ENCODE data around the gene CAMK2B.

CAMK2B gene

GRCh38 chr7:44275957-44276570 is 49.3 kb downstream of the CAMK2B start:
- Histone ChIP-seq H3K4me2 (ENCODE audit: low read length) (no peak overlapping the region), H3K4me1 (ENCODE audit: control insufficient read depth, insufficient read depth, low read length) (peaks cover 12% of the 10 kb centered on the region), H3K27me3 (ENCODE audit: control insufficient read depth, insufficient read depth, low read length) (peaks cover 8% of the 10 kb centered on the region), H3K36me3 (ENCODE audit: insufficient read depth, low read length) (no peaks in the 10 kb centered on the region), H3K4me3 (ENCODE audit: low read length) (no peak overlapping the region), H3K9ac (ENCODE audit: low read depth, low read length) (no peak overlapping the region), H3K9me3 (replicated peaks; ENCODE audit: low read length) (no peaks in the 10 kb centered on the region)

- Histone ChIP-seq H3K4me2 (ENCODE audit: low read length) (no peak overlapping the region), H3K9ac (ENCODE audit: low read depth, low read length) (no peak overlapping the region), H3K27me3 (ENCODE audit: control insufficient read depth, insufficient read depth, low read length) (peaks cover 8% of the 10 kb centered on the region), H3K4me1 (ENCODE audit: control insufficient read depth, insufficient read depth, low read length) (peaks cover 12% of the 10 kb centered on the region), H3K4me3 (ENCODE audit: low read length) (no peak overlapping the region), H3K36me3 (ENCODE audit: insufficient read depth, low read length) (no peaks in the 10 kb centered on the region), H3K9me3 (replicated peaks; ENCODE audit: low read length) (no peaks in the 10 kb centered on the region)
These were observed 50.2 kb downstream of the CAMK2B start for GRCh38 chr7:44275146-44275545.

- Histone ChIP-seq H3K4me1 (ENCODE audit: control insufficient read depth, insufficient read depth, low read length) (peaks cover 12% of the 10 kb centered on the region), H3K27me3 (ENCODE audit: control insufficient read depth, insufficient read depth, low read length) (peaks cover 8% of the 10 kb centered on the region), H3K36me3 (ENCODE audit: insufficient read depth, low read length) (no peaks in the 10 kb centered on the region), H3K9ac (ENCODE audit: low read depth, low read length) (no peak overlapping the region), H3K4me3 (ENCODE audit: low read length) (no peak overlapping the region), H3K9me3 (replicated peaks; ENCODE audit: low read length) (no peaks in the 10 kb centered on the region), H3K4me2 (ENCODE audit: low read length) (no peak overlapping the region)
These were observed 50.8 kb downstream of the CAMK2B start for GRCh38 chr7:44274623-44274975.

- H3K9me3 ChIP-seq (replicated peaks; ENCODE audit: low read length) = no peaks in the 10 kb centered on the region
- H3K27me3 ChIP-seq (ENCODE audit: control insufficient read depth, insufficient read depth, low read length) = peaks cover 10% of the 10 kb centered on the region
- no peaks in the 10 kb centered on the region for H3K36me3 ChIP-seq (ENCODE audit: insufficient read depth, low read length)
- no peak overlapping the region for H3K9ac ChIP-seq (ENCODE audit: low read depth, low read length)
- H3K4me2 ChIP-seq (ENCODE audit: low read length) = no peak overlapping the region
- no peak overlapping the region for H3K4me3 ChIP-seq (ENCODE audit: low read length)
- H3K4me1 ChIP-seq (ENCODE audit: control insufficient read depth, insufficient read depth, low read length) = peaks cover 7% of the 10 kb centered on the region
These were observed 51.4 kb downstream of the CAMK2B start for GRCh38 chr7:44273681-44274622.

- H3K4me2 ChIP-seq (ENCODE audit: low read length) = no peak overlapping the region
- no peak overlapping the region for H3K9ac ChIP-seq (ENCODE audit: low read depth, low read length)
- peaks cover 20% of the 10 kb centered on the region for H3K27me3 ChIP-seq (ENCODE audit: control insufficient read depth, insufficient read depth, low read length)
- no peaks in the 10 kb centered on the region for H3K9me3 ChIP-seq (replicated peaks; ENCODE audit: low read length)
- no peaks in the 10 kb centered on the region for H3K4me1 ChIP-seq (ENCODE audit: control insufficient read depth, insufficient read depth, low read length)
- H3K4me3 ChIP-seq (ENCODE audit: low read length) = no peak overlapping the region
- H3K36me3 ChIP-seq (ENCODE audit: insufficient read depth, low read length) = no peaks in the 10 kb centered on the region
These were observed 52.4 kb downstream of the CAMK2B start for GRCh38 chr7:44272981-44273380.

- Histone ChIP-seq H3K27me3 (ENCODE audit: control insufficient read depth, insufficient read depth, low read length) (peaks cover 25% of the 10 kb centered on the region), H3K4me1 (ENCODE audit: control insufficient read depth, insufficient read depth, low read length) (no peaks in the 10 kb centered on the region), H3K36me3 (ENCODE audit: insufficient read depth, low read length) (no peaks in the 10 kb centered on the region), H3K9me3 (replicated peaks; ENCODE audit: low read length) (no peaks in the 10 kb centered on the region), H3K9ac (ENCODE audit: low read depth, low read length) (no peak overlapping the region), H3K4me2 (ENCODE audit: low read length) (no peak overlapping the region), H3K4me3 (ENCODE audit: low read length) (no peak overlapping the region)
These were observed 52.9 kb downstream of the CAMK2B start for GRCh38 chr7:44272456-44272855.

- Histone ChIP-seq H3K9ac (ENCODE audit: low read depth, low read length) (no peak overlapping the region), H3K27me3 (ENCODE audit: control insufficient read depth, insufficient read depth, low read length) (peaks cover 43% of the 10 kb centered on the region), H3K4me3 (ENCODE audit: low read length) (no peak overlapping the region)
These were observed 55.4 kb downstream of the CAMK2B start for GRCh38 chr7:44269943-44270493.

GRCh38 chr7:44269417-44269816 is 56.0 kb downstream of the CAMK2B start:
- Histone ChIP-seq H3K36me3 (ENCODE audit: insufficient read depth, low read length) (no peaks in the 10 kb centered on the region), H3K9me3 (replicated peaks; ENCODE audit: low read length) (no peaks in the 10 kb centered on the region), H3K4me2 (ENCODE audit: low read length) (no peak overlapping the region), H3K27me3 (ENCODE audit: control insufficient read depth, insufficient read depth, low read length) (peaks cover 49% of the 10 kb centered on the region), H3K9ac (ENCODE audit: low read depth, low read length) (no peak overlapping the region), H3K4me1 (ENCODE audit: control insufficient read depth, insufficient read depth, low read length) (no peaks in the 10 kb centered on the region), H3K4me3 (ENCODE audit: low read length) (no peak overlapping the region)

More at GRCh38 chr7:44269943-44270493, 55.4 kb downstream of the CAMK2B start:
- Histone ChIP-seq H3K4me1 (ENCODE audit: control insufficient read depth, insufficient read depth, low read length) (no peaks in the 10 kb centered on the region), H3K9me3 (replicated peaks; ENCODE audit: low read length) (no peaks in the 10 kb centered on the region), H3K36me3 (ENCODE audit: insufficient read depth, low read length) (no peaks in the 10 kb centered on the region), H3K4me2 (ENCODE audit: low read length) (no peak overlapping the region)

GRCh38 chr7:44268671-44269070 is 56.7 kb downstream of the CAMK2B start:
- H3K4me1 ChIP-seq (ENCODE audit: control insufficient read depth, insufficient read depth, low read length) = no peaks in the 10 kb centered on the region
- no peak overlapping the region for H3K9ac ChIP-seq (ENCODE audit: low read depth, low read length)
- H3K27me3 ChIP-seq (ENCODE audit: control insufficient read depth, insufficient read depth, low read length) = peaks cover 52% of the 10 kb centered on the region
- H3K4me2 ChIP-seq (ENCODE audit: low read length) = no peak overlapping the region
- H3K36me3 ChIP-seq (ENCODE audit: insufficient read depth, low read length) = no peaks in the 10 kb centered on the region
- no peaks in the 10 kb centered on the region for H3K9me3 ChIP-seq (replicated peaks; ENCODE audit: low read length)
- no peak overlapping the region for H3K4me3 ChIP-seq (ENCODE audit: low read length)

GRCh38 chr7:44267719-44268421 is 57.5 kb downstream of the CAMK2B start:
- Histone ChIP-seq H3K4me3 (ENCODE audit: low read length) (no peak overlapping the region), H3K4me1 (ENCODE audit: control insufficient read depth, insufficient read depth, low read length) (no peaks in the 10 kb centered on the region), H3K36me3 (ENCODE audit: insufficient read depth, low read length) (no peaks in the 10 kb centered on the region), H3K27me3 (ENCODE audit: control insufficient read depth, insufficient read depth, low read length) (peaks cover 52% of the 10 kb centered on the region), H3K9me3 (replicated peaks; ENCODE audit: low read length) (no peaks in the 10 kb centered on the region), H3K4me2 (ENCODE audit: low read length) (no peak overlapping the region), H3K9ac (ENCODE audit: low read depth, low read length) (no peak overlapping the region)

GRCh38 chr7:44267178-44267577 is 58.2 kb downstream of the CAMK2B start:
- H3K36me3 ChIP-seq (ENCODE audit: insufficient read depth, low read length) = no peaks in the 10 kb centered on the region
- H3K4me3 ChIP-seq (ENCODE audit: low read length) = no peak overlapping the region
- H3K4me2 ChIP-seq (ENCODE audit: low read length) = no peak overlapping the region
- no peaks in the 10 kb centered on the region for H3K4me1 ChIP-seq (ENCODE audit: control insufficient read depth, insufficient read depth, low read length)
- peaks cover 52% of the 10 kb centered on the region for H3K27me3 ChIP-seq (ENCODE audit: control insufficient read depth, insufficient read depth, low read length)
- H3K9me3 ChIP-seq (replicated peaks; ENCODE audit: low read length) = no peaks in the 10 kb centered on the region
- H3K9ac ChIP-seq (ENCODE audit: low read depth, low read length) = no peak overlapping the region

All from skeletal muscle satellite cell (primary cell).